ENCODE results near the gene ELP4. TPM values are rescaled to one million over a fixed set of nuclear protein-coding genes. Genes with fewer than 3 reads are reported as not detected.
"Not testable (repeated sequence)": the region's sequence is repeated elsewhere in the genome, so short reads cannot be mapped to it uniquely, and the experiment has no call there.

The ELP4 gene
- total RNA-seq, 1 donor from 2014 or later: 15.0 TPM

DNA sequence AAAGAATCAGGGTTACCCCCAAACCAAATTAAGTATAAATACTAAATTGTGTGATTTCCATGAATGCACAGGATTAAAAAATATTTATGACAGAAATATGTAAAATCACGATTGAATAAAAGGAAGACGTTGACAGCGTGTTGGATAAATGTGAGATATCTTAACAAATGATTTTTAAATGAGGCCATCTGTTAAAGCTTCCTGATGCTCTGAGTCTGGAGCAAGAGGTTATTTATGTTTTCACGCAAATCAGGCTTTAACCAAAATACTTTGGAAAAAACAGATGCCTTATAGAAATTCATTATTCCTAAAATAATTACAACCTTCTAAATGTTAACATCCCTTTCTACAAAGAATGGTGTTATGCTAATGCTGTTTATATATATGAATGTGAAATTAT is 178.3 kb downstream of the ELP4 start:
- H3K4me3 Mint-ChIP-seq (ENCODE audit: unreplicated experiment): no peak overlapping the region
- H3K4me1 Mint-ChIP-seq (ENCODE audit: unreplicated experiment): peaks cover 10% of the 10 kb centered on the region
- no peak for DNase-seq (ENCODE audit: extremely low spot score, unreplicated experiment)
- no peaks in the 10 kb centered on the region for H3K9me3 Mint-ChIP-seq (ENCODE audit: unreplicated experiment)
- TF ChIP-seq, protein P1, sequence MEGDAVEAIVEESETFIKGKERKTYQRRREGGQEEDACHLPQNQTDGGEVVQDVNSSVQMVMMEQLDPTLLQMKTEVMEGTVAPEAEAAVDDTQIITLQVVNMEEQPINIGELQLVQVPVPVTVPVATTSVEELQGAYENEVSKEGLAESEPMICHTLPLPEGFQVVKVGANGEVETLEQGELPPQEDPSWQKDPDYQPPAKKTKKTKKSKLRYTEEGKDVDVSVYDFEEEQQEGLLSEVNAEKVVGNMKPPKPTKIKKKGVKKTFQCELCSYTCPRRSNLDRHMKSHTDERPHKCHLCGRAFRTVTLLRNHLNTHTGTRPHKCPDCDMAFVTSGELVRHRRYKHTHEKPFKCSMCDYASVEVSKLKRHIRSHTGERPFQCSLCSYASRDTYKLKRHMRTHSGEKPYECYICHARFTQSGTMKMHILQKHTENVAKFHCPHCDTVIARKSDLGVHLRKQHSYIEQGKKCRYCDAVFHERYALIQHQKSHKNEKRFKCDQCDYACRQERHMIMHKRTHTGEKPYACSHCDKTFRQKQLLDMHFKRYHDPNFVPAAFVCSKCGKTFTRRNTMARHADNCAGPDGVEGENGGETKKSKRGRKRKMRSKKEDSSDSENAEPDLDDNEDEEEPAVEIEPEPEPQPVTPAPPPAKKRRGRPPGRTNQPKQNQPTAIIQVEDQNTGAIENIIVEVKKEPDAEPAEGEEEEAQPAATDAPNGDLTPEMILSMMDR (IDR thresholded peaks at IDR 0.05): no peak
- peaks cover 2% of the 10 kb centered on the region for H3K36me3 Mint-ChIP-seq (ENCODE audit: unreplicated experiment)
- H3K27ac Mint-ChIP-seq (ENCODE audit: unreplicated experiment): no peak overlapping the region
- peaks cover 12% of the 10 kb centered on the region for H3K27me3 Mint-ChIP-seq (ENCODE audit: unreplicated experiment)

DNA sequence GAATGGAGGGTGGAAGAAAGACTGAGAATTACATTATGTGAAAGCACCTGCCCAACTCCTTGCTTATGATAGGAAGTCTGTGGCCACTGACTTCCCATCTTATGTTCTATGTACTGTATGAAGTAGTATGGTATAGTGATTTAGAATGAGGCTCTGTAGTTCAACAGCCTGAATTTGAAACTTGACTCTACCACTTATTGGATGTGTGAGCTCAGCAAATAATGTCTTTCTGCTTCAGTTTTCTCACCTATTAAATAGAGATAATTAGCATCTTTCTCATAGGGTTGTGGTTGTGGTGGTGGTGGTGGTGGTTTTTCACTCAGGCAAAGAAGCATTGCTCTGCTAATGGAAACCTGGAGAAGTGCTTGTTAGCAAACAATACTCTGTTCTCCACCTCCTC is 180.0 kb downstream of the ELP4 start:
- H3K36me3 Mint-ChIP-seq (ENCODE audit: unreplicated experiment): peaks cover 4% of the 10 kb centered on the region
- TF ChIP-seq, protein P1 (IDR thresholded peaks at IDR 0.05): no peak
- no peak for DNase-seq (ENCODE audit: extremely low spot score, unreplicated experiment)
- peaks cover 6% of the 10 kb centered on the region for H3K4me1 Mint-ChIP-seq (ENCODE audit: unreplicated experiment)
- H3K9me3 Mint-ChIP-seq (ENCODE audit: unreplicated experiment): peaks cover 3% of the 10 kb centered on the region
- H3K4me3 Mint-ChIP-seq (ENCODE audit: unreplicated experiment): no peak overlapping the region
- no peak overlapping the region for H3K27ac Mint-ChIP-seq (ENCODE audit: unreplicated experiment)
- H3K27me3 Mint-ChIP-seq (ENCODE audit: unreplicated experiment): peaks cover 12% of the 10 kb centered on the region

DNA sequence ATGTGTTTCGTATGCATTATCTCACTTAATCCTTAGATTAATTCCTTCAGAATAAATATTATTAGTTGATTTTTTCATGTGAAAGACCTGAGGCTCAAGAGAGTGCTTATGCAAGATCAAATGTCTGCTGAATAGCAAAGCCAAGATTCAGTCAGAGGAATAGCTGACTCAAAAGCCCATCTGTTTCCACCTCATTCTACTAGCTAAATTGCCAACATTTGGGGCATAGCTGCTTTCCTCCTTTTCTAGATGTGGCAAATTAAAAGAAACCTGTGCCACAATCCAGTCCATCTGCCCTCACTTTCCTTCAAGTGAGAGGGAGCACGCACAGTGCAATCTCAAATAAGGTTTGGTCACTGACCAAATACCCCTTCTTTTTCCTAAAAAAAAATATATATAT is 180.5 kb downstream of the ELP4 start:
- H3K4me3 Mint-ChIP-seq (ENCODE audit: unreplicated experiment): no peak overlapping the region

DNA sequence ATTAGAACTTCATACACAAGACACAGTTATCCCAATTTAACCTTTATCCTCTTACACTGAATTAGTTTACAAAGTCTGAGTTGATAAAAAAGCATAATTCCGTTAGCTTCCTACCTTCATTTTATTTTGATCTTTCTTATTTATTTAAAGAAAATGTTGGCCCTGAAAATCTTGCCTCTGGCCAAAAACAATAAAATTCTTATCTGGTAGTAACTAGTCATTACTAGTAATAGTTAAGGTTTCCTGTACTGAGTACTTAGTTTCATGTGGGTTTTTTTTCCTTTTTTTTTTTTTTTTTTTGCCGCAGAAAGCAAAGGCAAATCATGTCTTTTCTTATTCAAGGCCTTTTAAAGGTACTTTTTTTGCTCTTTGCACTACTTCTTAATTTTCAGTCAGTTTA is 180.9 kb downstream of the ELP4 start:
- no peak overlapping the region for H3K4me3 Mint-ChIP-seq (ENCODE audit: unreplicated experiment)
- DNase-seq (ENCODE audit: extremely low spot score, unreplicated experiment): no peak

More for the DNA sequence above, 180.5 kb downstream of the ELP4 start:
- Mint-ChIP-seq H3K36me3 (ENCODE audit: unreplicated experiment) (peaks cover 4% of the 10 kb centered on the region), H3K9me3 (ENCODE audit: unreplicated experiment) (peaks cover 6% of the 10 kb centered on the region), H3K4me1 (ENCODE audit: unreplicated experiment) (peaks cover 3% of the 10 kb centered on the region), H3K27ac (ENCODE audit: unreplicated experiment) (no peak overlapping the region), H3K27me3 (ENCODE audit: unreplicated experiment) (peaks cover 12% of the 10 kb centered on the region)
- no peak for DNase-seq (ENCODE audit: extremely low spot score, unreplicated experiment)
- TF ChIP-seq, protein P1 (IDR thresholded peaks at IDR 0.05): no peak

DNA sequence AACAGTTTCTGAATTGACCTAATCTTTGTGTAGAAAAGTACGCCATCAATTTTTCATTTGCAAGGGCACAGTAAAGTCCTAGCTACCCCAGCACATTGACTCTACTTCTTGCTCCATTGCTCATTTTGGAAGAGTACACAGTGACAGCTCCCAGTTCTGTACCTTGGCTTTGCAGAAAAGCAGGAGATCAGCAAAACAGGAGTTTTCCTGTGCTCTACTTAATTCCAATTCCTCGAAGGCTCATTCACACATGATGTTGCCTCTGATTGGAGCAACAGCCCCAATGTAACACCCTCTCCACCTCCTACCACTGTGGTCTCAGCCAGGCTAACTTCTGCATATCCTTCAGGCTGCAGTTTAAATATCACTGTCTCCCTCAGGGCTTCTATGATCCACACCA is 182.9 kb downstream of the ELP4 start:
- H3K27me3 Mint-ChIP-seq (ENCODE audit: unreplicated experiment): peaks cover 5% of the 10 kb centered on the region
- no peak for DNase-seq (ENCODE audit: extremely low spot score, unreplicated experiment)
- H3K4me3 Mint-ChIP-seq (ENCODE audit: unreplicated experiment): no peak overlapping the region
- peaks cover 6% of the 10 kb centered on the region for H3K9me3 Mint-ChIP-seq (ENCODE audit: unreplicated experiment)
- peaks cover 2% of the 10 kb centered on the region for H3K36me3 Mint-ChIP-seq (ENCODE audit: unreplicated experiment)
- TF ChIP-seq, protein P1 (IDR thresholded peaks at IDR 0.05): no peak
- H3K4me1 Mint-ChIP-seq (ENCODE audit: unreplicated experiment): no peaks in the 10 kb centered on the region
- H3K27ac Mint-ChIP-seq (ENCODE audit: unreplicated experiment): no peak overlapping the region

More for the DNA sequence above, 180.9 kb downstream of the ELP4 start:
- Mint-ChIP-seq H3K4me1 (ENCODE audit: unreplicated experiment) (no peaks in the 10 kb centered on the region), H3K36me3 (ENCODE audit: unreplicated experiment) (peaks cover 4% of the 10 kb centered on the region), H3K27me3 (ENCODE audit: unreplicated experiment) (peaks cover 12% of the 10 kb centered on the region), H3K9me3 (ENCODE audit: unreplicated experiment) (peaks cover 6% of the 10 kb centered on the region), H3K27ac (ENCODE audit: unreplicated experiment) (no peak overlapping the region)
- TF ChIP-seq, protein P1 (IDR thresholded peaks at IDR 0.05): no peak

DNA sequence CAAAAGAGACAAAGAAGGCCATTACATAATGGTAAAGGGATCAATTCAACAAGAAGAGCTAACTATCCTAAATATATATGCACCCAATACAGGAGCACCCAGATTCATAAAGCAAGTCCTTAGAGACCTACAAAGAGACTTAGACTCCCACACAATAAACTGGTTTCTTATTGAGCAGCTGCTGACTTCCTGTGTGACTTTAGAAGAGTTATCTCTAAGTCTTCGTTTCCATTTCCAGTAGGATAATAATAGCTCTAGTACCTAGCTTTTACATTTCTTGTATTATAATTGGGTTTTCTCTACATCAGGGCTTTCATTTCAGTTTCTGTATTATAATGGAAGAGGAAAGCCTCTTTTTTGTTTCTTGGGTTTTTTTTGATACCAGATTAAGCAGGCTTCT is 187.5 kb downstream of the ELP4 start:
- DNase-seq (ENCODE audit: extremely low spot score, unreplicated experiment); H3K36me3 Mint-ChIP-seq (ENCODE audit: unreplicated experiment); H3K4me3 Mint-ChIP-seq (ENCODE audit: unreplicated experiment); H3K9me3 Mint-ChIP-seq (ENCODE audit: unreplicated experiment); H3K27ac Mint-ChIP-seq (ENCODE audit: unreplicated experiment); H3K27me3 Mint-ChIP-seq (ENCODE audit: unreplicated experiment); H3K4me1 Mint-ChIP-seq (ENCODE audit: unreplicated experiment): not testable (repeated sequence)

Measured in osteocyte (in vitro differentiated cells).